Stimulated activated effector memory CD8-positive, alpha-beta T cell treated with anti-CD3 and anti-CD28 coated beads, Interleukin-12 subunit alpha, Interleukin-12 subunit beta, amount 100 ng/mL, for 72 hours (primary cell): ENCODE measurements around the gene SLC25A1.
A peak's percentile ranks its signal among the peaks of the same experiment; 100 is the strongest.

Experiments used
- ATAC-seq: fragments of 150-1000 bp; cut with Tn5 transposase; 2 replicates; pipeline ENCODE4 v1.10.0; 2021
- DNase-seq, 2 donors: peaks; one replicate each; pipeline ENCODE4 v3.0.0; 2021 to 2022; ENCODE audit warnings: low spot score in 2 of 2
- H3K27ac Mint-ChIP-seq: one replicate; pipeline ENCODE4 v1.8.0; 2022; ENCODE audit warnings: mild to moderate bottlenecking, mixed read lengths
- H3K36me3 Mint-ChIP-seq: one replicate; pipeline ENCODE4 v1.8.0; 2022; ENCODE audit warnings: mild to moderate bottlenecking, mixed read lengths
- H3K4me1 Mint-ChIP-seq: one replicate; pipeline ENCODE4 v1.8.0; 2022; ENCODE audit warnings: mixed read lengths
- H3K4me3 Mint-ChIP-seq: one replicate; pipeline ENCODE4 v1.8.0; 2022; ENCODE audit warnings: mild to moderate bottlenecking, mixed read lengths
- H3K9me3 Mint-ChIP-seq: one replicate; pipeline ENCODE4 v1.8.0; 2022; ENCODE audit warnings: mixed read lengths

Gene SLC25A1

DNA sequence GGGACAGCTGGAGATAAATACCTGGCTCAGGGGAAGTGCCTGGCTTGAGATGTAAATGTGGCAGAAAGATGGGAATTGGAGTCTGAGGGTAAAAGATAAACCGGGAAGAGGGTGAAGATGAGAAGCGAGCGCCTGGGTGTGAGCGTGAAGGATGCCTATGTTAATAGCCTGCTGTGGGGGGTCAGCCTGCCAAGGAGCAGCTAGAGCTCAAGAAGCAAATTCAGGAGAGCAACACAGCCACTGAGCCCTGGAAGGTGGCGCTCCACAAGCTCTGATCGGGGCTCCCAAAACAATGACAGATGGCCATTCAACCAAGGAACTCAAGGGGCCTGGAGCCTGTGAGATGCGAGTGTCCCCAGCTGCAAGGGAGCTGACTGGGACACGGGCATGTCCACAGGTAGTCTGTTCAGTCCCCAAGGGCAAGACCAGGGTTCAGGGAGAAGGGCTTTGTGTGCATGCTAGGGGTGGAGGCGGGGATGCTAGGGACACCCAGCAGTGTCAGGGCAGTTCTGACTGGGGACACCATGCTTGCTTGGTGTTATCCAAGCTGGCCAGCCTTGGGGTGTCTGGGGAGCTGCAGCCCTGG, 31.2 kb downstream of the SLC25A1 start:
- Mint-ChIP-seq H3K27ac (no peak overlapping the region), H3K9me3 (peaks cover 4% of the 10 kb centered on the region), H3K36me3 (peaks cover 23% of the 10 kb centered on the region), H3K4me1 (peaks cover 25% of the 10 kb centered on the region), H3K4me3 (no peak overlapping the region)
- ATAC-seq (no peak), DNase-seq (no peak)

DNA sequence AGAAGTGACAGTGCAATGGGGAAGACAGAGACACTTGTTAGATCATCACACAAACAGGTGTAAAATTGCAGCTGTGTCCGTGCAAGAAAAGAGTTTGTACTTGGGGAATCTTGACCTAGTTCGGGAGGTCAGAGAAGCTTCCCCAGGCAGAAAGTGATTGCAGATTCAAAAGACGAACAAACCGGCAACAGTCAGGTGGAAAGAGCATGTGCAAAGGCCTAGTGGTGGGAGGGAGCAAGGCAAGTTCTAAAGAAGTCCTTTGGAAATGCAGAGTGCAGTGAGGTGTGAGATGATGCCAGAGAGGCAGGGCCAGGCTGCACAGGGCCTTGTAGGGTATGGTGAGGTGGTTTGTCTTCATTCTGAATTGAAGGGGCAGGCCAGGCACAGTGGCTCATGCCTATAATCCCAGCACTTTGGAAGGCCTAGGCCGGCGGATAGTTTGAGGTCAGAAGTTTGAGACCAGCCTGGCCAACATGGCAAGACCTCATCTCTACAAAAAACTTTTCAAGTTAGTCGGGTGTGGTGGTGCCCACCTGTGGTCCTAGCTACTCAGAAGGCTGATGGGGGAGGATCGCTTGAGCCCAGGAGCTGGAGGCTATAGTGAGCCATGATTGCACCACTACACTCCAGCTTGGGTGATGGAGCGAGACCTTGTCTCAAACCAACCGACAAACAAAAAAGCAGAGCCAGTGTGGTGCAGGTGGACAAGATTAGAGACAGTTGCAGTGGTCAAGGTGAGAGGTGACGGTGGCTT, 32.1 kb downstream of the SLC25A1 start:
- no peak for DNase-seq
- no peak for ATAC-seq
- Mint-ChIP-seq H3K9me3 (no peaks in the 10 kb centered on the region), H3K4me3 (no peak overlapping the region), H3K36me3 (peaks cover 32% of the 10 kb centered on the region), H3K27ac (no peak overlapping the region), H3K4me1 (peaks cover 25% of the 10 kb centered on the region)

DNA sequence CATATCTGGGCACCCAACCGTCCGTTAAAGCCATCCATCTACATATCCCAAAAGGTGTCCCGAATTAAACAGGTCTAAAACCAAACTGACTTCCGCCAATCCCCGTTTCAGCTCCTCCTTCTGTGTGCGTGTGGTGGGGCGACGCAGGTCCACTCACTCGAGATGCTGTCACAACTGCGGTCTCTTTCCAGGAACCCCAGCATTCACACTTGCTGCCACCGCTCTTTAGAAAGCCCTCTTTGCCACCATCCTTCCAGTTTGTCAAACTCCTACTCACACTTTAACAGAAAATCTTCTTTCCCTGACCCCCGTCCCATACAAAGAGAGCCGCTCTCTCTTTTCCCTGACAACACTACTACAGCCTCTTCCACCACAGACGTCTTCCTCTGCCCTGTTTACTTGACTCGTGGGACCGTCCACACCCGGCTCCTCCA, 34.6 kb downstream of the SLC25A1 start:
- no peak for DNase-seq

DNA sequence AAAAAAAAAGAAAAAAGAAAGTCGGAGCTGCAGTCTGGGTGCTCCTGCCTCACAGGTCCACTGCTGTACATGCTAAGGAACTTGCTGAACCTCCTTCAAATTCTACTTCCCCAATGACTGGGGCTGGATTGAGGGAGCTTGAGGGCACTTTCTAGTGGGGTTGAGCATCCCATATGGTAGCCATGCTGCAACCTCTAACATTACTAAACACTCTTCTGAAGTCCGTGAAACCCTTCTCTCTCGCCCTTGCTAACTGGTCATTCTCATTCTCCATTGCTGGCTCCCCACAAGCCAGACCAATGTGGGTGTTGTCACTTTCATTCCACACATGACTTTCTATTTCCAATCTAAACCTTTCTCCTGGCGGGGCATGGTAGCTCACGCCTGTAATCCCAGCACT, 35.3 kb downstream of the SLC25A1 start:
- Mint-ChIP-seq H3K4me3 (peak overlapping the region; percentile 100), H3K4me1 (peaks cover 19% of the 10 kb centered on the region), H3K27ac (peak overlapping the region; percentile 100), H3K36me3 (peaks cover 59% of the 10 kb centered on the region), H3K9me3 (no peaks in the 10 kb centered on the region)
- DNase-seq (no peak), ATAC-seq (no peak)

More for the DNA sequence above, 34.6 kb downstream of the SLC25A1 start:
- no peaks in the 10 kb centered on the region for H3K9me3 Mint-ChIP-seq
- H3K27ac Mint-ChIP-seq = peak overlapping the region; percentile 100
- H3K4me3 Mint-ChIP-seq = peak overlapping the region; percentile 100
- ATAC-seq = peak; percentile 66
- H3K36me3 Mint-ChIP-seq = peaks cover 56% of the 10 kb centered on the region
- H3K4me1 Mint-ChIP-seq = peaks cover 19% of the 10 kb centered on the region

DNA sequence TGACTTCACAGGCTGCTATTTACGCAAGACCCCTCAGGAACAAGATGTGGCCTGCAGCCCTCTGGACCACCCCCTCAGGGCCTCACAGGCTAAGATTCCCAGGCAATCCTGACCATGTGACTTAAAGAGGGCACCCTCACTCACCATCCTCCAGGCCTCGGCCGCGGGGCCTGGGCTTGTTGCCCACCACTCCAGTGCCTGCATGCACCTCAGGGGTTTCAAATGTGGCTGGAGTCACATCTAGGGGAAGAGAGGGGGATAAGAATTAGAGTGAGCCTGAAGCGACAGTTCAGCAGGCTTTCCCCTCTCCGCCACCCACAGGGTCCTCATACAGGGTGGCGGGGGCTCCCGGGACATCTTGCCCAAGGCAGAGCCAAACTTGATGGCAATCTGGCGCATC, 36.1 kb downstream of the SLC25A1 start:
- Mint-ChIP-seq H3K36me3 (peaks cover 61% of the 10 kb centered on the region), H3K4me1 (peaks cover 19% of the 10 kb centered on the region), H3K4me3 (peak overlapping the region; percentile 100), H3K9me3 (no peaks in the 10 kb centered on the region), H3K27ac (no peak overlapping the region)
- DNase-seq (no peak), ATAC-seq (no peak)

DNA sequence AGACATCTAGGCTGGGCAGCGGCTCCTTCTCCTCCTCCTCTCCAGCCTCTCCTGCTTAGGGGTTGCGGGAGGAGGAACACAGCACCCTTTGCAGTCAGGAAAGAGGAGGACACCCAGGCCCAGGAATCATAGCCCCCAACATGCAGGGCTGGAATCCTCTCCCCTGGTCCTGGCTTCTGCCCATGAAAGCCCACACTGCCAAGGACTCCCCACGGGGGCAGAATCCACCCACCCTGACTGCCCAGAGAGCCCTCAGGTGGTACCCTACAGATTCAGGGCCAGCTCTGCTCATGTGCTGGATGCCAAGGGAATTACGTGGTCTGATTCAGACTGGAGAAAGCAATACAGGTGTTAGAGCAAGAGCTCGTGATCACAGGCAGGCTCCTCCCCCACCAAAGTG, 38.6 kb downstream of the SLC25A1 start:
- ATAC-seq = no peak
- Mint-ChIP-seq H3K36me3 (peaks cover 85% of the 10 kb centered on the region), H3K27ac (peak overlapping the region; percentile 37), H3K4me1 (peaks cover 24% of the 10 kb centered on the region), H3K9me3 (no peaks in the 10 kb centered on the region), H3K4me3 (no peak overlapping the region)
- DNase-seq = no peak

DNA sequence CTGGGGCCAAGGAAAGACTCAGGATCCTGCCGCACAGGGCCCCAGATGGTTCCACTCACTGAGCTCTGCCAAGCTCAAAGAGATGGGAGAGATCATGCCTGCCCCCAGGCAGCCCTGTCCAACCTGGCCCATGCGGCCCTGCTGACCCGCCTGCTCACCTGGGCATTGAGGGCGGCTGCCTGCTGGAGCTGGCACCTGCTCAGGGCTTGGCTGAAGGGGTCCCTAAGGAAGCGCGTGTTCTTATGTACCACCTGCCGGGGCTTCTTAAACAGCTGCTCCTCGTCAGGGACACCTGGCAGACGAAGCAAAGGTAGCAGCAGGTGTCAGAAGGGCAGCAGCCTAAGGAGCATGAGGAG, 39.6 kb downstream of the SLC25A1 start:
- no peak overlapping the region for H3K4me3 Mint-ChIP-seq
- peaks cover 14% of the 10 kb centered on the region for H3K4me1 Mint-ChIP-seq
- DNase-seq (no peak), ATAC-seq (no peak)
- peaks cover 86% of the 10 kb centered on the region for H3K36me3 Mint-ChIP-seq
- H3K27ac Mint-ChIP-seq = no peak overlapping the region
- no peaks in the 10 kb centered on the region for H3K9me3 Mint-ChIP-seq

DNA sequence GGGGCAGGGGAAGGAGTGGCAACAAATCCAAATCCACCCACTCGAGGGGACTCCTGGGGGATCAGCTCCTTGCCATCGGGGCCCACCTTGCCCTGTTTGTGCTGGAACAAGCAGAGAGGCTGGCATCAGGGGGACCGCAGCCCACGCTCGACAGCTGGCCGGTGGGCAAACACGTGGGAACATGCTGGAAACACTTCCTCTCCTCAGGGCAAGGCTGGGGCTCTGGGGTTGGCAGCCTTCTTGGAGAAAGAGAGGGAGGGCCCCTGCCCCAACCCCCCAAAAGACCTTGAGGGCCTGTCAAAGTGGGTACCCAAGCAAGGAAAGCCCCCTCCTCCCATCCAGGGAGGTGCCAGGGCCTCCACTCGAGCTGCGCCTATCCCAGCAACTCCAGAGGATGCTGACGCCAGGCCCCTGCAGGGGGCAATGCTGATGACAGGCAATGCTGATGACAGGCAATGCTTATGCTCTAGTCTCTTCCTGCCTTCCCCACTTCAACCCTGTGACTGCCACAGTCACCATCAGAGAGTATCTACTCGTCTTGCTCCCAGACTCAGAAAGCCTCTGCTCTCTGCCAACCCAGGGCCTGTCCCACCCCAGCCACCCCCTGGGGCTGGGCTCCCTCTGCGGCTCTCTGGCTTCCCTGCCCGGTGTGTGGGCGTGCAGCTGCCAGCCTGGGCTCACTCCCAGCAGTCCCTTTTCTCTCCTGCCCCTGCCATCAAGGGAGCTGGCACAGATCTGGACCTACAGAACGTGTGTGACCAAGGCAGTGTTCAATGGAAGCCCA, 40.1 kb downstream of the SLC25A1 start:
- H3K36me3 Mint-ChIP-seq = peaks cover 86% of the 10 kb centered on the region
- peaks cover 9% of the 10 kb centered on the region for H3K4me1 Mint-ChIP-seq
- DNase-seq = no peak

DNA sequence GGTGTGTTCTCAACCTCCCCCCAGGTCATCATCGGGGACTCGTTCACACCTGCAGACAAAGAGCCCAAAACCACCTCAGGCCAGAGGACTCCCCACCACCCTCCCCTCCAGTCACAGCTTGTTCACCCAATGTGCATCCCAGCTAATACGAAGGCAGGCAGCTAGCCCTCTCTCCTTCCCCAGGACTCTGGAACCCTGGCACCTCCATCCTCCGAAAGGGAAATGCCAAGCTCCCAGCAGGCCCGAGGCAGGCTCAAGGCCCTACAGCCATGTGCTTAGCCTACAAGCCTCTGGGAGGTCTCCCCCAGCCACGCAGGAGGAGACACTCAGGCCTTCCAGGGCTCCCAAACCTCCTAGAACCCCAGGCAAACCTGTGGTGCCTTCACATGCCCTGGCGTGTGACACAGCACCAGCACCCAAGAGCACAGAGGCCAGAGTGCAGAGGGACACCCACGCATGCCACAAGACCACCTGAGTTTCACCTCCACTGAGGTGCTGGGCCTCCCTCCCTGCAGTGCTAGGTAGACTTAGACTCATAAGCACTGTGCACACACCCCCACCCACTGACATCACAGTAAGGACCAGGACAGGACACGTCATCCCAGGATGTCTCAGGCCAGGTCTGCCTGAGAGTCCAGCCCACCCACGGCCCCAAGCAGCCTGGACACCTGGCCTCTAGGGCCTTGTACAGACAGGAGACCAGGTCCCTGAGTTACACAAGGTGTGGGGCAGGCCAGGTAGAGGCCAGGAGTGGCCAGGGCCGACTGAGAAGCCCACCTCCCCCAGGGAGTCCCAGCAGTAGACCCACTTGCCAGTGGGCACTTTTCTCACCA, 40.9 kb downstream of the SLC25A1 start:
- DNase-seq (no peak), ATAC-seq (no peak)
- H3K4me1 Mint-ChIP-seq = peaks cover 6% of the 10 kb centered on the region
- H3K9me3 Mint-ChIP-seq = no peaks in the 10 kb centered on the region
- peaks cover 88% of the 10 kb centered on the region for H3K36me3 Mint-ChIP-seq
- no peak overlapping the region for H3K4me3 Mint-ChIP-seq
- no peak overlapping the region for H3K27ac Mint-ChIP-seq

More for the DNA sequence above, 40.1 kb downstream of the SLC25A1 start:
- H3K27ac Mint-ChIP-seq = no peak overlapping the region
- ATAC-seq = no peak
- H3K4me3 Mint-ChIP-seq = no peak overlapping the region
- no peaks in the 10 kb centered on the region for H3K9me3 Mint-ChIP-seq

DNA sequence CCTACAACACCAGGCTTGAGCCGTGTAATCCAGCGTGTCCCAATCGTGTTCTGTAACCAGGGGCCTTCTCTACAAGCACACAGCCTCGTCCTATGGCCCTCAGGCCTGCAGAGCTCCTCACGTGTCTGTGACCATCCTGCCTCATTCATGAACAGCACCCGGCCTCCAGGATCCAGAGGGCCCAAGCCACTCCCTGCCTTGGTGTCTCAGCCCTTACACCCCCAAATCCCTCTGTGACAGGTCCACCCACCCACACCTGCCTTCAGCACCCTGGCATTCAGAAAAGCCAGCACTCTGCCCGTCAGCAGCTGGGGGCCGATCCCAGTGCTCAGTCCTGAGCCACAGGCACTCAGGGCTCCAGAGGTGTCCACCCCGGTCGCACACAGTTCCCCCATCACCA, 41.6 kb downstream of the SLC25A1 start:
- ATAC-seq (no peak), DNase-seq (no peak)
- H3K4me3 Mint-ChIP-seq = no peak overlapping the region
- peaks cover 6% of the 10 kb centered on the region for H3K4me1 Mint-ChIP-seq
- H3K36me3 Mint-ChIP-seq = peaks cover 83% of the 10 kb centered on the region
- H3K9me3 Mint-ChIP-seq = no peaks in the 10 kb centered on the region
- peak overlapping the region; percentile 39 for H3K27ac Mint-ChIP-seq

DNA sequence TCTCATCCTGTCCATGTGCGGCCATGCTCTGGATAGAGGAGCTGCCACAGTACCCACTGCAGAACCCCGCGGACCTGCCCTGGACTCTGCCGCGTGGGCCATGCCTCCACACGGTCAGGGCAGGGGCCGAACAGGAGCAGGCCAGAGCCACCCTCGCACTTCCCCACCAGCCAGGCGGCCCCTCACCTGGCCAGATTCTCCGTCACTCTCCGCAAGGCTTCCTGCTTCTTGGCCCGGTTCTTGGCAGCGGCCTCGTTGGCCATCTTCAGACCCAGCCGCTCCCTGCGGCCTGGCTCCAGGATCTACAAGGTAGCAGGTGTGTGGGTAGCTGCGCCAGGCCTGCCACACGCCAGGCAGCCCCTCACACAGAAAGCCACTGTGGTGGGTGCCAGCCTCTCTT, 43.7 kb downstream of the SLC25A1 start:
- DNase-seq (no peak), ATAC-seq (no peak)
- Mint-ChIP-seq H3K4me3 (no peak overlapping the region), H3K27ac (peak overlapping the region; percentile 20), H3K36me3 (peaks cover 62% of the 10 kb centered on the region), H3K9me3 (no peaks in the 10 kb centered on the region), H3K4me1 (peaks cover 6% of the 10 kb centered on the region)

DNA sequence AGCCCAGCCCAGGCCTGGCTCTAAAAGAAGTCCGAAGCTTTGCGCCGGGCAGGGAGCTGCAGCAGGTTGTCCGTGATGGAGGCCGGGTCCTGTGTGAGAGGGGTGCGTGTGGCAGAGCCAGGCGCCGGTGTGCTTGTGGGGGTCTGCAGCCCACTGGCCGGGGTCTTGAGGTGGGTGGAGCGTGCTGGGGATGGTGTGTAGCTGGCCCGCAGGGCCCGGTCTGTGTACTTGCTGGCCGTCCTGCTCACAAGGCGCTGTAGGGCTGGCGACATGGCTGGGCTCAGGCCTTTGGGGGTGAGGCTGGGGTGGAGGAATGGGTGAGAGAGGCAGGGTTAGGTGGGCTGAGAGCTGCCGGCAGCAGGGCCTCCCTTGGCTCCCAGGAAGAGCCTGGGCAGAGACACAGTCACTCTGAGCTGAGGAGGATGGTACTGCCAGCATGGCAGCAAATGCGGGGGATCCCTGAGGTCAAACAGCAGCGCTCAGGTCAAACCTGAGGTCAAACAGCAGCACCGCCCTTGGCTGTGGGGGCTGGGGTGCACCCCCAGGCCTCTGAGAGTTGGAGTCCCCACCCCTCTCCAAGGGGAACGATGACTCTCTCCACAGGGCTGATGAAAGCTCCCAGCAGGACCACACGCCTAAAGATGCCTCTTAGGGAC, 44.2 kb downstream of the SLC25A1 start:
- DNase-seq (no peak), ATAC-seq (no peak)
- Mint-ChIP-seq H3K27ac (no peak overlapping the region), H3K4me1 (peaks cover 6% of the 10 kb centered on the region), H3K9me3 (no peaks in the 10 kb centered on the region), H3K4me3 (no peak overlapping the region), H3K36me3 (peaks cover 56% of the 10 kb centered on the region)

DNA sequence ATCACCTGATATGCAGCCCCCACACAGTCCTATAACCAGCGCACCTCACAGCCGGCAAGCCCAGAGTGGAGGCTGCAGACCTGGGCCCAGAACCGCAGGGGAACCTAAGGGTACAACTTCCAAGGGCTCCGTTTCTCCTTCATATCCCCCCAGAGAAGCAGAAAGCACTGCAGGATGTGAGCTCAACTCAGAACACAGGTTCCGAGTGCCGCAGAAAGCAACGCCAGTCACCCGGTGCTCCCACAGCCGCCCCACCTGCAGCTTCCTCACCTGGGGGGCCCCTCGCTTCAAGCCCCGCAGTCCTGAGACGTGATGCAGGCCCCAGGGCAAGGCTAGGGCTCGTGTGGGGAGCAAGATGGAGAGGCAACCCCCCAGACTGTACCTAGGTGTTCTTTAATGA, 45.0 kb downstream of the SLC25A1 start:
- Mint-ChIP-seq H3K9me3 (no peaks in the 10 kb centered on the region), H3K4me3 (no peak overlapping the region), H3K4me1 (peaks cover 6% of the 10 kb centered on the region), H3K27ac (peak overlapping the region; percentile 54), H3K36me3 (peaks cover 51% of the 10 kb centered on the region)
- ATAC-seq = no peak
- DNase-seq = no peak

DNA sequence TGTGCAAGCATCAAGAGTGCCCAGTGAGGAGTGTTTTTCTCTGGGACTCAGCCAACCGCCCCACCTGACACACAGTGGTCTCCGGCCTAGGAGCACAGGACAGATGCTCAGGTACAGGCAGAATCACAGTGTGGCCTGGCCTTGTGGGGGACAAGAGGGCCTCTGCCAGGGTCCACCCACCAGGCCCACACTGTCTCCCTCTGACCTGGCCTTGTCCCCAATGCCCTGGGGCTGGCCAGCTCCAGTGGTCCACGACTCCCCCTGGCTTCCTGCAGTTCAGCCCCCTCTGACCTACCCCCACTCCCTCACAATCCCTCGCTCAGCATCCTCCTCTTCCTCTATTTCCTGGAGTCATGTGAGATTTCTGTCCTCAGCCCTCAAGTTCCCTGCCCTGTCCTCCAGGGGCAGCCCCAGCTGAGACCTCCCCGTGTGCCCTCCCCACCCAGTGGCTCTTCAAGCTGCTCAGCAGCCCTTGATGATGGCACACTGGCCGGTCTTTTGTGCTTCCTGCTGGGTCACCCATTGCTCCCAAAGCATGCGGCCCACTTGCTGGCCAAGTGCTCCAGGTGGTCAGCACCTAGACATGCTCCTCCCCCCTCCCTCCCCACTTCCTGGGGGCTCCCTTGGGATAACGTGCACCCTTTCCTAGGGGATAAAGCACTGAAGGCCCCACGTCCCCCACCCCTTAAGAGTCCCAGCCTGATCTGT, 45.7 kb downstream of the SLC25A1 start:
- ATAC-seq = no peak
- peaks cover 51% of the 10 kb centered on the region for H3K36me3 Mint-ChIP-seq
- DNase-seq = no peak

More for the DNA sequence above, 45.7 kb downstream of the SLC25A1 start:
- Mint-ChIP-seq H3K9me3 (no peaks in the 10 kb centered on the region), H3K27ac (peak overlapping the region; percentile 54), H3K4me3 (no peak overlapping the region), H3K4me1 (peaks cover 6% of the 10 kb centered on the region)
